Stromal cell of bone marrow (primary cell): ENCODE data around the gene DNM1.

Experiments used
- DNase-seq: peaks from one replicate; pipeline ENCODE4 v3.0.0-alpha.2; 2012; ENCODE audit warnings: low read depth

The DNM1 gene

DNA sequence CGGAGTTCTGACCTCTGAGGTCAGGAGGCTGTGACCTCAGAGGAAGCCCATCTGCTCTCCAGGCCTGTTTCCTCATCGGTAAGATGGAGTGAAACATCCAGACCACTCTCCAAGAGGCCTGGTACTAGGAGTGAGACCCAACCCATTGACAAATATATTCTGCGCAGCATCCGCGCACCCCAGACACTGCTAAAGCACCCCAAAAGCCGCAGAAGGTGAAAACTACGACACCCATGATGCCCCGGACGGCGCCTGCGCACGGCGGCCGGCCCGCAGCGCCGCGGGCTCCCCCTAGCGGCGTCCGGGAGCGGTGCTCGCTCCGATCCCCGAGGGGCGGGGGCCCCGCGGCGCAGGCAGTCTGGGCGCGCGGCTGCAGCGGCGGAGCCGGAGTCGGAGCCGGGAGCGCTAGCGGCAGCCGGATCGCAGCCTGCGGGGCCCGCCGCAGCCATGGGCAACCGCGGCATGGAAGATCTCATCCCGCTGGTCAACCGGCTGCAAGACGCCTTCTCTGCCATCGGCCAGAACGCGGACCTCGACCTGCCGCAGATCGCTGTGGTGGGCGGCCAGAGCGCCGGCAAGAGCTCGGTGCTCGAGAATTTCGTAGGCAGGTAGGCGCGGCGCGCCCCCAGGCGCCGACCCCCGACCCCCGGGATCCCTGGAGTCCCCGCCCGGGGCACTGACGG, at the start of gene DNM1:
DNM1 (plus strand) TSS at position 356 of the 683 bp plus-strand sequence; CDS start at position 448, 92 bp downstream.
- no peak for DNase-seq

DNA sequence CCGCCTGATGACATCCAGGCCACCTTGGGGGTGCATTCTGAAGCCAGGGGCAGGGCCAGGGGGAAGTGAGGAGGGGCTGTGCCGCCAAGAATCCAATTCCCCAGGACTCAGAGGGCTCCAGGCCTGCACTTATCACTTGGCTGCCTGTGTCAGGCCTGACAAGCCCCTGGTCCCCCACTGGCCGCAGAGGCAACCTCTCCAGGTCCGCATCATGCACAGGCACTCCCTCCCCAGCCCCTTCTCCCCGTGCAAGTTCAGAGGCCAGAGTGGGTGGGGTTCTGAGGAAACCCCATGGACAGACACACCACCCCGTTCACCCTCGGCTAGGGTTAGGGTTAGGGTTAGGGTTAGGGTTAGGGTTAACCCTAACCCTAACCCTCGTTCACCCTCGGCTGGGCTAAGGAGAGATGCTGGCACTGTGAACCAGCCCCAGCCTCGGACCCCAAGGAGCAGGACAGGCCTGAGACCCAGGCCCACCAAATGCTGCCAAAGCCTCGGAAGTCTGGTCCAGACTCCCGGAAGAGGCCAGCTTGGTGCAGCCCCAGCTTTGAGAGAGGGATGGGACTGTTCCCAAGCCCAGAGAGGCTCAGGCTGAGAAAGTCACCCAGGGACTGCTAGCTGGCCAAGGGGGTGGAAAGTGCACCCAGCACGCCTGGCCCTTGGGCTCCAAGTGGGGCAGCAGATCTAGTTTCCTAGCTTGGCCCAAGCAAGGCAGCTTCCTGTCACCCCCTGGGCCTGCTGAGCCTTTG, 49.1 kb upstream of the DNM1 start:
- DNase-seq: no peak

DNA sequence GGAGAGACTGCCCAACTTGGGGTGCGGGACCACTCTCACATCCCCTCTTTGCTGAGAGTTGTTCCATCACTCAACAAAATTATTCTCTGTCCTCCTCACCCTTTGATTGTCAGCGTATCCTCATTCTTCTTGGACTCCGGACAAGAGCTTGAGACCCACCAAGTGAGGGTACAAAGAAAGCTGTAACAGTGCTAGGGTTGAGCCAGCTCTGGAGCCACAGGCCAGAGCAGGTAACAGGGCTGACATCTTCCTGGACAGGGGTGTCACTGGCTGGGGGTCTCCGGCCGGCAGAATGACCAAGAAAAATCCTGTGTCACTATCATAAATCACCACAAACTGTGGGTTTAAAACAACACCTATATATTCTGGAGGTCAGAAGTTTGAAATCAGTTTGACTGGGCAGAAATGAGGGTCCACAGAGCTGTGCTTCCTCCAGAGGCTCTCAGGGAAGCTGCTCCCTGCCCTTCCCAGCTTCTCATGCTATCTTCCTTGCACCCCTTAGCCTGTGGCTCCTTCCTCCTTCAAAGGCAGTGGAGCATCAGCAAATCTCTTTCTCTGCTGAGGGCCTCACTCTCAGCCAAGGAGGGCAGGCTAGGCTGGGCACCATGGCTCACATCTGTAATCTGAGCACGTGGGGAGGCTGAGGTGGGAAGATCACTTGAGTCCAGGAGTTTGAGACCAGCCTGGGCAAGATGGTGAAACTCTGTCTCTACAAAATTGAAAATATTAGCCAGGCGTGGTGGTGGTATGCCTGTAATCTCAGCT, 47.3 kb upstream of the DNM1 start:
- DNase-seq: no peak

DNA sequence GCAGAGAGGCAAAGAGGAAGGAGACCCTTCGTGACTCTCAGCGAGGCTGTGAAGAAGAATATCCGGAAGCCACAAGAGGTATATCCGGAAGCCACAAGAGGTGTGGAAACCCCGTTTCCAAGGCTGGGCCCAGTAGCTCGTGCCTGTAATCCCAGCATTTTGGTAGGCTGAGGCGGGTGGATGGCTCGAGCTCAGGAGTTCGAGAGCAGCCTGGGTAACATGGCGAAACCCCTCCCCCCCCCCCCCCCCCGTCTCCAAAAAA, 43.7 kb upstream of the DNM1 start:
- DNase-seq: no peak

DNA sequence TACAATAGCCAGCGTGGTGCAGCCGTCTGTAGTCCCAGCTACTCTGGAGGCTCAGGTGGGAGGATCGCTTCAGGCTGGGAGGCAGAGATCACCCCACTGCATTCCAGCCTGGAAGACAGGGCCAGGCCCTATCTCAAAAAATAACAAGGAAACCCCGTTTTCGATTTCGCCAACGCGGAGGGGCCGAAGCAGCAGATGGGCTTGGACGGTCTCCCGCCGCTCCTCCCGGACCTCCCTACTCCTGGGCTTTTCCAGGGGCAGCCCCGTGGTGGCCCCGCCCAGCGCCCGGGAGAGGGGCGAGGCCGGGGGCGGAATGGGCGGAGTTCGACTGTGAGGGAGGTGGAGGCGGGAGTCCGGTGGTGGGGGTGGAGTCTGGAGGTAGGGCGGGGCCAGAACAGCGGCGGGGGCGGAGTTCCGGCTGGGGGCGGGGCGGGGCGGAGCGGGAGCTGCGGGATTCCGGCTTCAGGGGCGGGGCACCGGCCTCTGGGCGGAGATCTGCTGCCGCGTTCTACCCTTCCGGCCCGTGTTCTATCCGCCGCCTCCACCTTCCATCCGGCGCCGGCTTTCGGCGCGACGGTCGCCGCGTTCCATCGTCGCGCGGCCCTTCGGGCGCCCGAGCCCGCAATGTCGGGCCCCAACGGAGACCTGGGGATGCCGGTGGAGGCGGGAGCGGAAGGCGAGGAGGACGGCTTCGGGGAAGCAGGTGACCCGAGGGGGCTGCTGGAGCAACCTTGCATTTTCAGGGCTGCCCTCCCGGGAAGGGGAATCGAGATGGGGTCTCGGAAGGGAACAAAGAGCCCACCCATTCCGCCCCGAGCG, 43.2 kb upstream of the DNM1 start, which contains the start of gene BBLN:
BBLN (plus strand) TSS at position 482 of the 819 bp plus-strand sequence; CDS start at position 625, 143 bp downstream.
- peak; percentile 78 for DNase-seq

DNA sequence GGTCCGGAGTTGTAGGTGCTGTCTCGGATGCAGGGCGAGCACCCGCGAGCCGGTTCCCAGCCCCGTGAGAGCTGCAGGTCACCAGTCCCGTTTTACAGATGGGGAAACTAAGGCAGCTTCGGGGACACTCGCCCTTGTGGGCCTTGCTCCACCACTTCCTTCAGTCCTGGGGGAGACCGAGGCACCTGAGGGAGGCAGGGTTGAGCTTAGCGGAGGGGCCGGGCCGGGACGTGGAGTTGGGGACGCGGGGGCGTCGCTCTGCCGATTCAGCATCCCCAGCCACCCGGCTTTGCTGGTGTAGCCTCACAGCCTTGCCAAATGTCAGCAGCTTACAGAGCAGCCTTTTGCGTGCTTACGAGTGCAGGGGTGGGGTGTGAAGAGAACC, 42.6 kb upstream of the DNM1 start:
- no peak for DNase-seq

DNA sequence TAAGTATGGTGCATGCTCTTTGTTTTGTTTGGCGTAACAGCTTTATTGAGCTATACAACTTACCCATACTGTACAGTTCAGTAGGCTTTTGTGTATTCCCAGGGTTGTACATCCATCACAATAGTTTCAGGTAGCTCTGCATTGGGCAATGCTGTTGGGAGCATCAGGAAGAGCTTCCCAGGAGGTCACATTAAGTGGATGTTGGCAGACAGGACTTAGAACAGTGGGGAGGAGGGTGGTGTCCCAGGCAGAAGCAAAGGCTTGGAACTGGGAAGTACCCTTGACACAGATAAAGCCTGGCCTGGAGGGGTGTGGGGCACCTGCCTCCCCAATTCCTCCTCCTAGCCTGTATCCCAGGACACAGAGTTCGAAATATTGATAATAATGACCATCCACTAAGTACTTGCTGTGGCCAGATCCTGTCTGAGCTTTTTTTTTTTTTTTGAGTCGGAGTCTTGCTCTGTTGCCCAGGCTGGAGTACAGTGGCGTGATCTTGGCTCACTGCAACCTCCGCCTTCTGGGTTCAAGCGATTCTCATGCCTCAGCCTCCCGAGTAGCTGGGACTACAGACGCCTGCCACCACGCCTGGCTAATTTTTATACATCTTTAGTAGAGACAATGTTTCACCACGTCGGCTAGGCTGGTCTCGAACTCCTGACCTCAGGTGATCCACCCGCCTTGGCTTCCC, 41.8 kb upstream of the DNM1 start:
- DNase-seq: no peak

DNA sequence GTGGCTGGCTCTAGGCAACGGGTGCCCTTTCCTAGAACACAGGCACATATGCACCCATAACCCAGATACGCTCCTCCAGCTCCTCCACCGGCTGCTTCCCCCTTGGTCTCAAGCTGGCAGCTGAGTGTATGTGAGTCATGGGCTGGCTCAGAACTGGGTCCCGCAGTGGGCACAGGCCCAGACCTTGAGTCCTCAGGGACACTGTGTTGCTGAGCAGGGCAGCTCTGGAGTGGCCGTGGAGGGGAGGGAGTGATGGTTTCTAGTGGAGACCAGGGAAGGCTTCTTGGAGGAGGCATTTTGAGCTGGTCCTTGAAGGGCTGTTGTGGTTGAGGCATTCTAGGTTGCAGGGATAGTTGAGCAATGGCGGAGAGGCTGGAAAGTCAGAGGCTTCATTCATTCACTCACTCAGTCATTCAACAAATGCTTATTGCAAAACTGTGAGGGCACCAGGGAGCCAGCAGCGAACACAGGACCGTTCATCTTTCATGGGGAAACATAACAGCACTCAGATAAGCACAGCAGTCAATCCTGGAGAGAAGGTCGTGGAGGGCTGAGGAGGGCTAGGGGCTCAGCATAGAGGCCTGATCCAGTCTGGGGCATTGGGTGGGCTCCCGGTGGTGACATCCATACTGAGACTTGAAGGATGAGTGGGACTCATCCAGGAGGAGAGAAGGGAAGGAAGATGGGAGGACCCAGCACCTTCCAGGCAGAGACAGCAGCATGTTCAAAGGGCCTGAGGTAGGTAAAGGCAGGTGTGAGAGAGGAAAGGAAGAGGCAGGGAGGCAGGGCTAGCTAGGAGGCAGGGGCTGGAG, 40.8 kb upstream of the DNM1 start:
- DNase-seq: peak; percentile 33

DNA sequence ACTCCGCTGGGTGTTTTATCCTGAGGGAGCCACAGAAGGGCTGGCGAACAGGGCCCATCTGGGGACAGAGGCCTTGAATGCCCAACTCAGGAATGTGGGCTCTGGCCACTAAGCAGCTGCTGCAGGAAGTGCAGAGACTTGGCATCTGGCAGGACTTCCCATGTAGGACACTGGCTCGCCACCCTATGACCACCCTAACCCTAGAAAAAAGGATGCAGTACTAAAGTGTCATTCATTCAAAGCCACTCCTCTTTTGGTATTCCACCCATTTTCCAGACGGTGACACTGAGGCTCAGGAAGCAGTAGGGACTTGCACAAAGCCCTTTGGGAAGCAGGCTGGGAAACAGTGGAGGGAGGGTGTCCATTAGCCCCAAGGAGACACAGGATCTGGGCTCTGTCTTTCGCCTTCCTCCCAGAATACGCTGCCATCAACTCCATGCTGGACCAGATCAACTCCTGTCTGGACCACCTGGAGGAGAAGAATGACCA, 40.1 kb upstream of the DNM1 start:
- no peak for DNase-seq

DNA sequence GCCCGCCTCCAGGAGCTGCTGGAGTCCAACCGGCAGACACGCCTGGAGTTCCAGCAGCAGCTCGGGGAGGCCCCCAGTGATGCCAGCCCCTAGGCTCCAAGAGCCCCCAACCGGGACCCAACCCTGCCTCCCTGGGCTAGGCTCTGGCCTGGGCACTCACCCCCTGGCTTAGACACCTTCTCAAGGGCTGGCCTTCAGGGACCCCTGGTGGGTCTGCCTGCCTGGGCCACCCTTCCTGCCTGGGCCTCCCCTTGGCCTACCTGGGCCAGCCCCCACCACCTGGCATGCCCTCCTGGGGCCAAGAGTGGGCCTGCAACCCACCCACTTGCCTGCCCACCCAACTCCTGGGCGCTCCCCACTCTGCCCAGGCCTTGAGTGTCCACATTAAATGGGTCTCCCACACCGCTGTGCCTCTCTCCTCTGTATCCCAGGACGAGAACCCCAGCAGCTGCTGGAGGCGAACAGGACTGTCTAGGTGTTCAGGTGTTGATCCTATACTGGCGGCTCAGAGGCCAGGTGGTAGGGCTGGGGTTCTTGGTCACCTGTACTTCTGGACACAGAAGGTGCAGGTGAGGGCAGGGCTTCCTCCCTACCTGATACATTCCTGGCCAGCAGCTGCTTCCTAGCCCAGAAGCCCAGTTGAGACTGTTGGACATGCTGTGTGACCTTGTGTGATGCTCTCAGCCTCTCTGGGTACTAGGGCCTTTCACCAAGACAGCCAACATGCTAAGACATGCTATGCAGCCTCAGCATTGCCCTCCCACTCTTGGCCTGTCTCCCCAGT, 39.5 kb upstream of the DNM1 start:
- DNase-seq: no peak

DNA sequence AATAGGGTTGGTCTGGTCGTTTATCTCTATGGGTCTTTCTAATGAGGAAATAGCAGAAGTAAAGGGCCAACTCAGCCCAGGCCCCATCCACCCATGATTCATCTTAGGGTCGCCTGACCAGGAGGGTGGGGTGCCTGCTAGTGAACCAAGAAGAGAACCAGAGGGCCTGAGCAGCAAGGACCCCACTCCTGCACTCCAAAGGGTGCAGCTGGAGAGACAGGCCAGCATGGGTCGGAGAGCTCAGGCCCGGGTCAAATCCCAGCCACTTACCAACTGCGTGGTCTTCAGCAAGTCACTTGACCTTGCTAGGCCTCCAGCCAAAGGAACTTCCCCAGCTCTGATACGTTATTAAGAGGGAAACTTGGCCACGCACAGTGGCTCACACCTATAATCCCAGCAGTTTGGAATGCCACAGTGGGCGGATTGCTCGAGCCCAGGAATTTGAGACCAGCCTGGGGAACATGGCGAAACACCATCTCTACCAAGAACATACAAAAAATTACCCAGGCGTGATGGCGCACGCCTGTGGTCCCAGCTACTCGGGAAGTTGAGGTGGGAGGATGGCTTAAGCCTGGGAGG, 38.8 kb upstream of the DNM1 start:
- no peak for DNase-seq

DNA sequence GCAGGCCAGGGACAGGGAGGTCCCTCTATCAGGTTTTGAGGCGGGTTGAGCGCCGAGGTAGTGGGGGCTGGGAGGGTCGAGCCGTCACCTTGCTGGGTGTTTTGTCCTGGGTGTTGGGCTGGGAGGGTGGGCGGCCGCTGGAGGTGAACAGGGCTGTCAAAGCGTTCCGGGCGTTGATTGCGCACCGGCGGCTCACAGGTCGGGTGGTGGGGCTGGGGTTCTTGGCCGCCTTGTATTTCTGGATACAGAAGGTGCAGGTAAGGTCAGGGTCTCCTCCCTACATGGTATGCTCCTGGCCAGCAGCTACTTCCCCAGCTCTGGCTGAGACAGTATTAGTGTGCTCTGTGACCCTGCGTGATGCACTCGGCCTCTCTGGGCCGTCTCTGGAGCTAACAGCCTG, 37.0 kb upstream of the DNM1 start:
- no peak for DNase-seq

DNA sequence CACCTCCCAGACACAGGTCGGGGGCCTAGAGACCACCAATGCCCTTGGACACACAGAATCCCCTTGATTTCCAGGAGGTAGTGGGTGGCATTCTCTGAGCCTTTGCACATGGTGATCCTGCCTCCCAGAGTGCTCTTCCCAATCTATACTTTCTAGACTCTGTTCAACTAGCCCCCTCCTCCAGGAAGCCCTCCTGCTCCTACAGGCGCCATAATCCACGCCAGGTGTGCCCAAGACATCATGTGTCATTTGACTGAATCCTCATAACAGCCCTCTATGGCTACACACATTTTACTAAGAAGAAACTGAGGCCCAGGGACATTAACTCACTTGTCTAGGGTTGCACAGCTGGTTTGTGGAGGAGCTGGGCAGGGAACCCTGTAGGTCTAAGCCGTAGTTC, 36.0 kb upstream of the DNM1 start:
- DNase-seq: no peak

DNA sequence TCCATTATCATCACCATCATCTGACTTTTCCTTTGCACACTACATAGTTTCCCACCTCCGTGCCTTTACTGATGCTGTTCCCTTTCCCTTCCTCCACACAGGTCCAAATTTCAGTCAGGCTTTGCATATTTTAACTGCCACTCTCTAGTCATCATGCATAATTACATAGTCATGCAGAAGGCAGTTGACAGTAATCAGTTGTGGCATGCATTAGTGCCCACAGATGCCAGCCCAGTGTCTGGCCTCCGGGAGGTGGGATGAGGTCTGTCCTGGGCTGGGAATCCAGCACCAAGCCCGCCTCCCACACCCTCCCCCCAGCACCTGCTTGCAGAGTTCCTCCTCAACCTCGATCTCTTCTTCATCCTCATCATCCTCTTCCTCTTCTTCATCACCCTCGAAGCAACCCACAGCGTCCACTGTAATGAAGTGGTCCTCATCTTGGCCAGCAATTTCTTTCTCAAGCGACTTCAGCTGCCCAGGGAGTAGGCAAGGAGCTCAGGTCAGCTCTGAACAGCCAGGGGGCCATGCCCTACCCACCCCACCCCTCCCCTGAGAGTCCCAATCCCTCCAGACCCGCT, 34.4 kb upstream of the DNM1 start:
- no peak for DNase-seq

DNA sequence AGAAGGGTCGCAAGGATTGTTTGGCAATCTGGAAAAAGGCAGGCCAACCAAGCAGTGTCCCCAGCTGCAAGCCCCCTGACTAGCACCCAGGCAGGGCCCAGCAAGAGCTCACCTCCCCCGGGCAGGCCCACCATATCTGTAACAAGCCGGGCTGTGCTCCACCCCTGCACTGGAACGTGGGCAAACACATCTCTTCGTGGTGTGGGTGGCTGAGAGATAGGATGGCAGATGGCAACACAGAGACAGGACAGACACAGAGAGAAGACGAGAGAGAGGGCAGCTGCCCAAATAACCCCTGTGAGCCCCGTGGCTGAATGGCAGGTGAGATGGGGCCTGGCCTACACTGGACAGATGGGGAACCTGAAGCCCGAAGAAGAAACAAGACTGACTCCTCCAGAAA, 33.7 kb upstream of the DNM1 start:
- DNase-seq: no peak

DNA sequence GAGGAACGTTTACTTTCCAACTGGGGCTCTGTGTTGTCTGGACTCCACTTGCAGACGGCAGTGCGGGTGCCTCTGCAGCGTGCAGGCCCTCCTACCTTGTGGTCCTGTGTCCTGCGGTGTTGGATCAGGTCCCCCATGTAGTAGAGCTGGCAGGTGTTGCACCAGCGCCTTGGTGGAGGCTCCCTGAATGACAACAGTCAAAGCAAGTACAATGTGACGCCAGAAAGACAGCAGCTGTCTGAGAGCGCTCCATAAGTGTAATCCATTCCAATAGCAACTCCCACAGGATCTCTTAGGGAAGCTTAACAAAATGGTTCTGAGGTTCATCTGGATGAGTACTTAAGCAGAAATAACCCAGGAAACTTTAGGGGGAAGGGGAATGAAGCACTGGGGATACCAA, 33.3 kb upstream of the DNM1 start:
- DNase-seq: no peak

DNA sequence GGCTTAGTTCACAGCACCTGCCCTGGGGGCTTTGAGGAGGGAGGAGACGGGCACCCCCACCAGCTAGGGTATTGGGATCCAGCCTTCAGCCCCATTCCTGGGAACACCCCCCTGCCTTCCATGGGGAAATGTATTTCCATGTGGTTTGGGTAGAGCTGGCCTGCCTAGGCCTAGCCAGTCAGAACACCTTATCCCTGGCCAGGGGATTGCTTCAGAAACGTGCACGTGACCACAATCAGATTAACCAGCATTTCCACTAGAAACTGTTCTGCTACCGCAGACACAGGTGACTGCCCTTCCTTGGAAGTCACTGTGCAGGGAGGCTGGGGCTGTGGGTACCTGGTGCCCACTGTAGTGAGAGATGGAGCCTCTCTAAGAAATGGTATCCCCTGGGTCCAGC, 29.1 kb upstream of the DNM1 start:
- DNase-seq: no peak

DNA sequence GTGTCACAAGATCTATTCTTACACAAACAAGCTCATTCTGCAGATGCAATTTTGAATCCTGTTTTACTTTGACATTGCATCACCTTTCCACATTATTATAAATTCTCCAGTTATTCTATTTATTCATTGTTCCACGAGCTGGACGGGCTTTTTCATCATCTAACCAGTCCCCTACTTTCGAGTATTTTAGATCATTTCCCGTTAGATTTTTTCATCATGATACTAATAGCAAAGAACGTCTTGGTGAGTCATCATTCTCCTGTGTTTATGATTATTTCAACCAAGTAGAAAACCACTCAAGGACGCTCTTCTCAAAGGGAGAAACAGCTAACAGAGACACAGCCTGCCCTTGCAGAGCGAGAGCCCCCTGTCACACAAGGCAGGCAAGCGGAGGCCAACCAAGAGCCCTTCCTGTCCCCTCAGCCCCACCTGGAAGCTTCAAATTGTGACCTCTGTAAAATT, 28.0 kb upstream of the DNM1 start:
- no peak for DNase-seq

DNA sequence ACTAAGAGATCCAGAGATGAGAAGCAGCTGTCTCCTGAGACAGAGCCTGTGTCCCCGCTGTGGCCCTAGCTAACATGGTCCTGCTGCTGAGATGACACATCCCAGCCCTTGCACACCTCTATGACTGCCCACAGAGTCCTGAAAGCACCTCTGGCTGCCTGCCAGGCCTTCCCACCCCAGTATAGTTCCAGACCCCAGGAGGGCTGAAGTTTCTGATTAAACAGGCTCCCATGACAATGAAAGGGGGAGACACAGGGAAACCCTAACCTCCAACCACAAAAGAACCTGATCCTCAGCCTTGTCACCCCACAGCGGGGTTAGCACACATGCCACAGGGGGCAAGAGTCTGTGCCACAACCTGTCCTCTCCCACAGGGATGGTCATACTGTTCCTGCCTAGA, 27.5 kb upstream of the DNM1 start:
- no peak for DNase-seq
